Measurements from ENCODE around the gene CD24. TPM values are rescaled to one million over a fixed set of nuclear protein-coding genes. Genes with fewer than 3 reads are reported as not detected.

CD24 gene
- total and polyA plus RNA-seq, 8 donors: 54.0 to 184 (median 156) TPM

GRCh38 chr6:106981926-106982325 is 7.4 kb upstream of the CD24 start:
- Histone ChIP-seq H3K27ac (no peak overlapping the region), H3K4me3 (no peak overlapping the region), H3K4me1 (no peaks in the 10 kb centered on the region), H3K27me3 (peaks cover 0 to 71% of the 10 kb centered on the region in 2 donors), H3K9me3 (no peaks in the 10 kb centered on the region), H3K36me3 (no peaks in the 10 kb centered on the region)
- DNase-seq: no peak
- intact Hi-C loops (cut with DNase I): no loop called here
- ATAC-seq: no peak
- TF ChIP-seq CTCF (IDR thresholded peaks at IDR 0.05): no peak

GRCh38 chr6:106980926-106981325 is 6.4 kb upstream of the CD24 start:
- H3K36me3 ChIP-seq: no peaks in the 10 kb centered on the region
- no peak overlapping the region for H3K4me3 ChIP-seq
- intact Hi-C loops (cut with DNase I): no loop called here
- H3K4me1 ChIP-seq: no peaks in the 10 kb centered on the region
- H3K9me3 ChIP-seq: no peaks in the 10 kb centered on the region
- peaks cover 7 to 71% of the 10 kb centered on the region in 2 donors for H3K27me3 ChIP-seq
- no peak overlapping the region for H3K27ac ChIP-seq
- DNase-seq: no peak
- no peak for TF ChIP-seq CTCF (IDR thresholded peaks at IDR 0.05)
- no peak for ATAC-seq

GRCh38 chr6:106979435-106979884 is 4.9 kb upstream of the CD24 start:
- Histone ChIP-seq H3K27me3 (peaks cover 11 to 78% of the 10 kb centered on the region in 2 donors), H3K4me1 (peaks cover 0 to 11% of the 10 kb centered on the region in 2 donors), H3K27ac (no peak overlapping the region), H3K36me3 (no peaks in the 10 kb centered on the region), H3K9me3 (no peaks in the 10 kb centered on the region), H3K4me3 (no peak overlapping the region)
- ATAC-seq (peak; percentile 84), DNase-seq (peak; percentile 62 to 96 (median 86))
- peak; percentile 88 to 89 for TF ChIP-seq CTCF (IDR thresholded peaks at IDR 0.05)
- intact Hi-C loops (cut with DNase I): loop anchor here in 1 of 2 donors (5.0 to 10.0 kb wide), 2 partner anchors 372 to 535 kb away; no protein-coding TSS in a partner anchor

- Histone ChIP-seq H3K9me3 (no peaks in the 10 kb centered on the region), H3K4me3 (no peak overlapping the region), H3K27me3 (peaks cover 32 to 82% of the 10 kb centered on the region in 2 donors), H3K27ac (no peak overlapping the region), H3K36me3 (no peaks in the 10 kb centered on the region), H3K4me1 (peaks cover 0 to 25% of the 10 kb centered on the region in 2 donors)
- no peak for ATAC-seq
- intact Hi-C loops (cut with DNase I): loop anchor here in 1 of 2 donors (5.0 to 10.0 kb wide), 2 partner anchors 370 to 532 kb away; no protein-coding TSS in a partner anchor
- no peak for TF ChIP-seq CTCF (IDR thresholded peaks at IDR 0.05)
- no peak for DNase-seq
Measured at GRCh38 chr6:106977246-106977645, 2.7 kb upstream of the CD24 start.

GRCh38 chr6:106976270-106976669 is 1.7 kb upstream of the CD24 start:
- no peaks in the 10 kb centered on the region for H3K9me3 ChIP-seq
- no peak for TF ChIP-seq CTCF (IDR thresholded peaks at IDR 0.05)
- intact Hi-C loops (cut with DNase I): loop anchor here in 1 of 2 donors (5.0 to 10.0 kb wide), 2 partner anchors 369 to 531 kb away; no protein-coding TSS in a partner anchor
- no peak overlapping the region for H3K4me3 ChIP-seq
- peaks cover 32 to 91% of the 10 kb centered on the region in 2 donors for H3K27me3 ChIP-seq
- no peaks in the 10 kb centered on the region for H3K36me3 ChIP-seq
- peaks cover 0 to 25% of the 10 kb centered on the region in 2 donors for H3K4me1 ChIP-seq
- no peak for ATAC-seq
- no peak overlapping the region for H3K27ac ChIP-seq
- DNase-seq: peak in 1 of 4 donors; percentile 7

Measured in left lung (tissue), 10 donors.